Skin epidermis (tissue), 12 donors: Measurements from ENCODE around the gene ENTHD1.
A peak's percentile ranks its signal among the peaks of the same experiment; 100 is the strongest.
"Not testable (repeated sequence)": the region's sequence is repeated elsewhere in the genome, so short reads cannot be mapped to it uniquely, and the experiment has no call there.

ENCODE experiments used
- H3K27ac ChIP-seq, 21 experiments: fragments of 200-600 bp; sonication (generic) in 11 of 21; one replicate each; pipeline ENCODE4 v1.5.0; 2020; ENCODE audit warnings: mild to moderate bottlenecking in 3 of 21, inconsistent platforms in 2 of 21, moderate library complexity in 2 of 21
- H3K4me3 ChIP-seq, 7 experiments: fragments of 200-600 bp; sonication (generic) in 2 of 7; one replicate each; pipeline ENCODE4 v1.5.0; 2020; ENCODE audit warnings: inconsistent platforms in 2 of 7, mild to moderate bottlenecking in 2 of 7, moderate library complexity in 1 of 7

ENTHD1 gene

GRCh38 chr22:39746600-39747262 lies 146.8 kb downstream of the ENTHD1 start:
- no peak overlapping the region for H3K4me3 ChIP-seq
- H3K27ac ChIP-seq, result no peak overlapping the region

DNA sequence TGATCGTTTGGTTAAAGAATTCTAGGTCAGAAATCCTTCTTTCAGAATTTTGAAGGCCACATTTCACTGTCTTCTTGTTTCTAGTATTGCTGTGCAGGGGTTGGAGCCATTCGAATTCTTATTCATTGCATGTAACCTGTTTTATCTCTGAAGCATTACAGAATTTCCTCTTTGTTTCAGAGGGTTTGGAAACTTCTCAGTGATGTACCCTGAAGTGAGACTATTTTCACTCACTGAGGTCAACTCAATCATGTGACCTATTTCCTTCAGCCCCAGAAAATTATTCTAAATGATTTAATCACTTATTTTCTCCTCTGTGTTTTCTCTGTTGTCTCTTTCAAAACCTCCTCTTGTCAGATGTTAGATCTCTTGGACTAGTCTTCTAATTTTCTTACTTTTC lies 147.8 kb downstream of the ENTHD1 start:
- Histone ChIP-seq H3K4me3 (no peak overlapping the region), H3K27ac (no peak overlapping the region)

DNA sequence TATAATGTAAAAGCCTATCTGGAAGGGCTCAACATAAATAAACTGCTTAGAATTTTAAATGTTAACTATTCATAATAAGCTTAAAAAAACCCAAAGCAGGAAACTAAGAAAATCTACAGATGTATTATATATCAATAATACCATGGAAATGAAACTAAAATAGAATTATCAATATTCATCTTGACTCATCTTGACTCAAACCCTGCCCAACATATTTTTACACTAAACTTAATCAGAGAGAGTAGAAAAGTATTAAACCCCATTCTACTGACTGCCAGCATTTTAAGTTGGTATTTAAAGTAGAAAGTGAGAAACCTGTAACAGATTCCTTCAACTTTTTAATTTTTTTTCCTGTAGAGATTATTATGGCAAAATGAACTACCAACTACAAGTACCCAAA lies 149.2 kb downstream of the ENTHD1 start:
- no peak overlapping the region for H3K27ac ChIP-seq

GRCh38 chr22:39743935-39744334 lies 149.6 kb downstream of the ENTHD1 start:
- Histone ChIP-seq H3K27ac (no peak overlapping the region), H3K4me3 (no peak overlapping the region)

More for the DNA sequence above, 149.2 kb downstream of the ENTHD1 start:
- no peak overlapping the region for H3K4me3 ChIP-seq

- H3K4me3 ChIP-seq, result no peak overlapping the region
- H3K27ac ChIP-seq, result no peak overlapping the region
Observed at GRCh38 chr22:39739338-39740027, 154.1 kb downstream of the ENTHD1 start.

GRCh38 chr22:39738746-39739145 lies 154.8 kb downstream of the ENTHD1 start:
- no peak overlapping the region for H3K4me3 ChIP-seq

GRCh38 chr22:39735776-39736175 lies 157.8 kb downstream of the ENTHD1 start:
- no peak overlapping the region for H3K27ac ChIP-seq
- H3K4me3 ChIP-seq, result no peak overlapping the region

More at GRCh38 chr22:39738746-39739145, 154.8 kb downstream of the ENTHD1 start:
- no peak overlapping the region for H3K27ac ChIP-seq

GRCh38 chr22:39734866-39735265 lies 158.7 kb downstream of the ENTHD1 start:
- no peak overlapping the region for H3K27ac ChIP-seq

GRCh38 chr22:39734046-39734445 lies 159.5 kb downstream of the ENTHD1 start:
- H3K4me3 ChIP-seq, H3K27ac ChIP-seq: not testable (repeated sequence)

More at GRCh38 chr22:39734866-39735265, 158.7 kb downstream of the ENTHD1 start:
- H3K4me3 ChIP-seq, result no peak overlapping the region

GRCh38 chr22:39733191-39733590 lies 160.4 kb downstream of the ENTHD1 start:
- Histone ChIP-seq H3K4me3 (no peak overlapping the region), H3K27ac (no peak overlapping the region)

DNA sequence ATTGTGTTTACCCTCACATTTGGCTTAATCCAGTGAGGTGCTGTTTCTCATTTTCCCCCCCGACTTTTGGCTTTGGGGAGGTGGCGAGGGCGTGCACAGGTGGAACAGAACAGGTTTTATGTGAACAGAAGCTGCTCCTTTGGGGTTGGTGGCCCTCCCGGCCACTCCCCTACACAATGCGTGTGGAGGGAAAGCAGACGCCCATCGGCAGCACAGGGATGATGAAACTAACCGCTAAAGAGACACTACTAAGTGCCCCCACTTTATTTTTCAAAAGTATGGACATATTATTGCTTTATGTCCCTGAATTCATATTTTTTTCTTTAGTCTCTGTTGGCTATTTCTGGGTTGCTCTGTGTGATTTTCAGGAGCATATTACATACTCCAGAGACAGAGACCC lies 160.9 kb downstream of the ENTHD1 start:
- Histone ChIP-seq H3K27ac (no peak overlapping the region), H3K4me3 (no peak overlapping the region)

DNA sequence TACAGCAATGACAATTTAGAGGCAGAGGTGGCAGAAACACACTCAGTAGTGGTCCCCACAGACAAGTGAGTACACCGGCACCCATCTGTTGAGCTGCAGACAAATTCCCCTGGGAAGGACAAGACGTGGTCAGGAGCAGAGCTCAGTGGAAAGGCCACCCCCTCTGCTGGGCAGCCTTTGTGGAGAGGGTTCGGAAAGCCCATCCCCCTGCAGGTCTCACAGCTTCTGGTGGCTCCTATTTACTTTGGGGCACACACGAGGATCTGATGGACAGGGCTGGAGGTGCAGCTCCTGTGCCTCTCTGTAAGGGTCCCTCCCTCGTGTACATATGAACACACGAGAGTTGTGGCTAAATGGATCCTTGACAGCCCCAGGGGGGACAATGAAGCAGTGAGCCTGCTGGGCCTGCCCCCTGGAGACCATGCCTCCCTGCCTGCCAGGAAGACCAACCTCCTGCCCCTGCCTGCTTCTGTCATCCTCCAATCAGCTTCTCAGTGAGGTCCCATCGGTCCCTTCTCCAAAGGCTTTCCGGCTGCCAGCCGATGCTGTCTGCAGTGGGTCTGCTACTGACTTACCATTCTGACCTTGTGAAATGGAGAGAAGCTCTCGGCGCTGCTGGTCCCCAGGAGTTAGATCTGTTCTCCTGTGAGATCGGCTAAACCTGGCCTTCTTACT lies 161.5 kb downstream of the ENTHD1 start:
- Histone ChIP-seq H3K4me3 (no peak overlapping the region), H3K27ac (no peak overlapping the region)

GRCh38 chr22:39731481-39731880 lies 162.1 kb downstream of the ENTHD1 start:
- Histone ChIP-seq H3K27ac (no peak overlapping the region), H3K4me3 (no peak overlapping the region)

GRCh38 chr22:39729141-39729934 lies 164.2 kb downstream of the ENTHD1 start:
- no peak overlapping the region for H3K4me3 ChIP-seq
- H3K27ac ChIP-seq, result no peak overlapping the region

DNA sequence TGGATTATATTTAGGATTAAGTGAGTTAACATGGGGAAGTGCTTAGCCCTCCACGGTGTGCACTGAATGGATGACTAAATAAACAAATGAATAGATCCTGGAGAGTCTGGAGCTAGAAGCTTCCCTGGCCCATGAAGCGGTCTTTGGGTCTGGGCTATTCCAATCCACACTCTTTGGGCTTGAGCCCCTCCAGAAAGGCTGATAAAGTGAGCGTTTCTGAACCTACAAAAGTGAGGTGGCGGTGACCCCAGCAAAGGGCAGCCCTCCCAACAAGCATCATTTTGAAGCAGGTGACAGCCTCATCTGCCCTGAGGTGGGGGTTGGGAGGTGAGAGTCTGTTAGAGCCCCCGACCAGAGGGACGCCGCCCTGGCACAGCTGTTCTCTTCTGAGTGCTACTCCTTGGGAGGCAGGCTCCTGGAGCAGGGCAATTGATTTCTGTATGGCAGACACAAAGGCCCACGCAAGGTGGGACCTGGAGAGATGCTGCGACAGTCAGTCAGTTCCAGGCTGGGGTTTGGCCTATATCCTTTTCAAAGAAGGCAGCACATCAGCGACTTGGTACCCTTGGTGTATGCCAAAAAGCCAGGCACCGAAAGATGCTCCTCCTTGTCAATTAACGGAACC lies 165.2 kb downstream of the ENTHD1 start:
- Histone ChIP-seq H3K4me3 (no peak overlapping the region), H3K27ac (no peak overlapping the region)

GRCh38 chr22:39727541-39727940 lies 166.0 kb downstream of the ENTHD1 start:
- no peak overlapping the region for H3K27ac ChIP-seq
- no peak overlapping the region for H3K4me3 ChIP-seq

GRCh38 chr22:39725351-39726035 lies 168.1 kb downstream of the ENTHD1 start:
- no peak overlapping the region for H3K4me3 ChIP-seq

DNA sequence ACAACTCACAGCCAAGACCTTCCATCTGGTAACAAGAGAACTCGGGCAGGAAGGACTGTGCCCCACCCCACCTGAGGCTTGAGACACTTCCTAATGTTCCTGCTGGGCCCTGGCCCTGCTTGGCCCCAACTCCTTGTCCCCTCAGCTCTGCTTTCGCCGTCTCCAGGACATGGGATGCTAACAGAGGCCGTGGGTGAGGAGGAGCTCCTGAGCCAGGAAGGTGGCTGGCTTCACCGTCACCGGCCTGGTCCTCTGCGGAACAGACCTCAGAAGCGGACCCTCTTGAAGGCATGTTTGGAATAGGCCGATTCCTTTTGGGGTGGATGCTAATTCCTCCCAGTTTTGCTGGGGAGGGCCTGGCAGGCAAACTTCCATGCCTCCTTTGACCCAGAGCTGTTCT lies 168.7 kb downstream of the ENTHD1 start:
- Histone ChIP-seq H3K4me3 (no peak overlapping the region), H3K27ac (peak overlapping the region in 1 of 21 experiments; percentile 18)

More at GRCh38 chr22:39725351-39726035, 168.1 kb downstream of the ENTHD1 start:
- H3K27ac ChIP-seq, result no peak overlapping the region

GRCh38 chr22:39724390-39724789 lies 169.2 kb downstream of the ENTHD1 start:
- peak overlapping the region in 4 of 21 experiments; percentile 18 to 48 (median 34) for H3K27ac ChIP-seq
- H3K4me3 ChIP-seq, result no peak overlapping the region
